ENCODE data around the gene FSTL3.
"Not testable (repeated sequence)": the region's sequence is repeated elsewhere in the genome, so short reads cannot be mapped to it uniquely, and the experiment has no call there.

GRCh38 chr19:626566-626965 is 49.6 kb upstream of the FSTL3 start:
- TF ChIP-seq POLR2AphosphoS5 (IDR thresholded peaks at IDR 0.05; ENCODE audit: borderline replicate concordance, low read depth, low read length); EZH2 (IDR thresholded peaks at IDR 0.05): not testable (repeated sequence)
